HCT116 (cell line): Measurements from ENCODE around the gene SPRED3. TPM values are rescaled to one million over a fixed set of nuclear protein-coding genes. Genes with fewer than 3 reads are reported as not detected.

Experiments
- ATAC-seq: fragments of 200-7000 bp; cut with Tn5 transposase; 2 replicates; pipeline ENCODE4 v1.9.1; 2020; ENCODE audit warnings: mild to moderate bottlenecking, moderate library complexity
- BruUV-seq: library from RNA; stranded (reverse); fragments of 400-500 nt; replicated peaks from 2 replicates; lab custom pipeline; 2021; lab: Mats Ljungman, UMichigan
- CTCF ChIA-PET: fragments of 300-600 bp; sonication (Branson Sonifier 250); formaldehyde crosslinking; loops from one replicate; lab custom pipeline; 2021; ENCODE audit warnings: antibody characterized with exemption; lab: Charles Lee
- POLR2A ChIA-PET: fragments of 300-600, 350-600 bp; sonication (Branson Sonifier 250); formaldehyde crosslinking; loops from one replicate; lab custom pipeline; 2021; ENCODE audit warnings: antibody characterized with exemption; lab: Charles Lee
- RAD21 ChIA-PET, 2 experiments: fragments of 300-600 bp; sonication (Branson Sonifier 250); formaldehyde crosslinking; loops; one replicate each; lab custom pipeline; 2023; ENCODE audit warnings: low total read pairs in 2 of 2; ENCODE audit not compliant: uncharacterized antibody in 2 of 2, unreplicated experiment in 2 of 2, low non-redundant PET in 1 of 2; lab: Charles Lee
- DNase-seq: peaks from one replicate; pipeline ENCODE4 v3.0.0-alpha.2; 2010; ENCODE audit warnings: low read depth, low spot score
- H2AFZ ChIP-seq: fragments of 200-600 bp; shearing (Covaris generic), sonication (generic); 2 replicates; pipeline ENCODE4 v1.6.1; 2017; ENCODE audit warnings: low read depth, mixed run types, mixed read lengths, antibody characterized with exemption, low read length; ENCODE audit not compliant: poor library complexity, severe bottlenecking
- H3K27ac ChIP-seq: 2 replicates; pipeline ENCODE4 v1.5.1; 2012; ENCODE audit warnings: low read depth, low read length
- H3K27me3 ChIP-seq: fragments of 200-600 bp; sonication (generic); 2 replicates; pipeline ENCODE4 v1.6.1; 2016; ENCODE audit warnings: mixed run types, low read length, mixed read lengths; ENCODE audit not compliant: insufficient read depth
- H3K36me3 ChIP-seq, 2 experiments: fragments of 200-500 bp in 1 of 2; fragments of 200-600 bp in 1 of 2; sonication (Bioruptor generic) in 1 of 2; sonication (generic) in 1 of 2; 2 replicates each; pipeline versions ENCODE4 v1.5.1 to v1.6.1; 2014 to 2016; ENCODE audit warnings: low read length in 2 of 2, inconsistent platforms in 1 of 2, mixed read lengths in 1 of 2, mixed run types in 1 of 2; ENCODE audit not compliant: insufficient read depth in 2 of 2, control insufficient read depth in 1 of 2
- H3K4me1 ChIP-seq, 2 experiments: fragments of 200-600 bp in 1 of 2; sonication (generic) in 1 of 2; 2 replicates each; pipeline versions ENCODE4 v1.5.1 to v1.6.1; 2012 to 2017; ENCODE audit warnings: low read length in 2 of 2, inconsistent platforms in 1 of 2, mild to moderate bottlenecking in 1 of 2, mixed read lengths in 1 of 2, mixed run types in 1 of 2, moderate library complexity in 1 of 2; ENCODE audit not compliant: insufficient read depth in 2 of 2, control insufficient read depth in 1 of 2
- H3K4me2 ChIP-seq: fragments of 200-600 bp; sonication (generic); 2 replicates; pipeline ENCODE4 v1.6.1; 2017; ENCODE audit warnings: mixed run types, low read length, mixed read lengths
- H3K4me3 ChIP-seq, 2 experiments: fragments of 200-600 bp in 1 of 2; sonication (generic) in 1 of 2; replicated peaks in 1 of 2; 2 replicates each; pipeline ENCODE4 v1.5.1; 2011 to 2016; ENCODE audit warnings: low read length in 2 of 2, control low read depth in 1 of 2, low read depth in 1 of 2, mild to moderate bottlenecking in 1 of 2, mixed read lengths in 1 of 2, mixed run types in 1 of 2
- H3K79me2 ChIP-seq: fragments of 200-600 bp; sonication (generic); 2 replicates; pipeline ENCODE4 v1.6.1; 2017; ENCODE audit warnings: mild to moderate bottlenecking, mixed run types, low read length, moderate library complexity, mixed read lengths; ENCODE audit not compliant: insufficient read depth
- H3K9ac ChIP-seq: fragments of 200-600 bp; sonication (generic); 2 replicates; pipeline ENCODE4 v1.6.1; 2016; ENCODE audit warnings: low read length, mixed read lengths
- H3K9me2 ChIP-seq: fragments of 200-600 bp; sonication (generic), shearing (Covaris generic); 2 replicates; pipeline ENCODE4 v1.6.1; 2017; ENCODE audit warnings: mixed run types, mild to moderate bottlenecking, moderate library complexity; ENCODE audit not compliant: insufficient read depth
- H3K9me3 ChIP-seq, 2 experiments: fragments of 200-500 bp in 1 of 2; fragments of 200-600 bp in 1 of 2; sonication (Bioruptor generic) in 1 of 2; sonication (generic) in 1 of 2; 2 replicates each; pipeline ENCODE4 v1.6.1; 2014 to 2017; ENCODE audit warnings: low read length in 2 of 2, mixed read lengths in 2 of 2, inconsistent platforms in 1 of 2, low read depth in 1 of 2, mild to moderate bottlenecking in 1 of 2, mixed run types in 1 of 2, moderate library complexity in 1 of 2; ENCODE audit not compliant: control insufficient read depth in 1 of 2, insufficient read depth in 1 of 2
- H4K20me1 ChIP-seq: fragments of 200-600 bp; sonication (generic), shearing (Covaris generic); 2 replicates; pipeline ENCODE4 v1.6.1; 2017; ENCODE audit warnings: mixed run types, mild to moderate bottlenecking, moderate library complexity; ENCODE audit not compliant: insufficient read depth
- CBX3 ChIP-seq: IDR thresholded peaks from 2 replicates; pipeline ENCODE4 v1.6.1; 2012; ENCODE audit warnings: low read depth
- CEBPB ChIP-seq: IDR thresholded peaks from 2 replicates; pipeline ENCODE4 v1.6.1; 2012; ENCODE audit warnings: low read depth
- EGR1 ChIP-seq: IDR thresholded peaks from 2 replicates; pipeline ENCODE4 v1.6.1; 2012; ENCODE audit warnings: low read depth
- POLR2A ChIP-seq: IDR thresholded peaks from 2 replicates; pipeline ENCODE4 v1.7.0; 2011; ENCODE audit warnings: borderline replicate concordance; ENCODE audit not compliant: insufficient read depth, insufficient read length; ENCODE audit errors: extremely low read depth
- SP1 ChIP-seq: IDR thresholded peaks from 2 replicates; pipeline ENCODE4 v1.6.1; 2012; ENCODE audit warnings: low read depth
- ZNF274 ChIP-seq: fragments of 200-500 bp; sonication (Bioruptor generic); IDR thresholded peaks from 2 replicates; pipeline ENCODE4 v1.6.1; 2014; ENCODE audit warnings: mild to moderate bottlenecking, low read depth, low read length, inconsistent platforms
- intact Hi-C: fragments of 100-400 bp; cut with micrococcal nuclease; formaldehyde crosslinking; loops from 2 replicates; pipeline ENCODE4 v1.10.0; 2022
- total RNA-seq: library from RNA; stranded (reverse); gene quantifications from one replicate; pipeline ENCODE4 v1.2.1, GENCODE V29; 2021; ENCODE audit not compliant: unreplicated experiment
- TF ChIP-seq, protein P1 (sequence below): IDR thresholded peaks from 2 replicates; pipeline ENCODE4 v1.6.1; 2012; ENCODE audit warnings: low read depth

The SPRED3 gene
- total RNA-seq, 1 experiment from 2014 or later = 3.4 TPM

- no peaks in the 10 kb centered on the region for H4K20me1 ChIP-seq
- no peaks in the 10 kb centered on the region for H3K9me2 ChIP-seq
- no peak overlapping the region for H2AFZ ChIP-seq
- no peak overlapping the region for H3K4me3 ChIP-seq
- H3K36me3 ChIP-seq = peaks cover 28 to 31% of the 10 kb centered on the region in 2 experiments; a peak in 3 of 4 replicates
- no peak overlapping the region for H3K27ac ChIP-seq
- no peak for DNase-seq
- peaks cover 8 to 34% of the 10 kb centered on the region in 2 experiments for H3K4me1 ChIP-seq
- H3K27me3 ChIP-seq = no peaks in the 10 kb centered on the region
- intact Hi-C loops = no loop called here
- no peaks in the 10 kb centered on the region for H3K9me3 ChIP-seq
- TF ChIP-seq EGR1 = no peak
- no peak for TF ChIP-seq CEBPB
- TF ChIP-seq CBX3 = no peak
- TF ChIP-seq POLR2A = no peak
- TF ChIP-seq, protein P1, sequence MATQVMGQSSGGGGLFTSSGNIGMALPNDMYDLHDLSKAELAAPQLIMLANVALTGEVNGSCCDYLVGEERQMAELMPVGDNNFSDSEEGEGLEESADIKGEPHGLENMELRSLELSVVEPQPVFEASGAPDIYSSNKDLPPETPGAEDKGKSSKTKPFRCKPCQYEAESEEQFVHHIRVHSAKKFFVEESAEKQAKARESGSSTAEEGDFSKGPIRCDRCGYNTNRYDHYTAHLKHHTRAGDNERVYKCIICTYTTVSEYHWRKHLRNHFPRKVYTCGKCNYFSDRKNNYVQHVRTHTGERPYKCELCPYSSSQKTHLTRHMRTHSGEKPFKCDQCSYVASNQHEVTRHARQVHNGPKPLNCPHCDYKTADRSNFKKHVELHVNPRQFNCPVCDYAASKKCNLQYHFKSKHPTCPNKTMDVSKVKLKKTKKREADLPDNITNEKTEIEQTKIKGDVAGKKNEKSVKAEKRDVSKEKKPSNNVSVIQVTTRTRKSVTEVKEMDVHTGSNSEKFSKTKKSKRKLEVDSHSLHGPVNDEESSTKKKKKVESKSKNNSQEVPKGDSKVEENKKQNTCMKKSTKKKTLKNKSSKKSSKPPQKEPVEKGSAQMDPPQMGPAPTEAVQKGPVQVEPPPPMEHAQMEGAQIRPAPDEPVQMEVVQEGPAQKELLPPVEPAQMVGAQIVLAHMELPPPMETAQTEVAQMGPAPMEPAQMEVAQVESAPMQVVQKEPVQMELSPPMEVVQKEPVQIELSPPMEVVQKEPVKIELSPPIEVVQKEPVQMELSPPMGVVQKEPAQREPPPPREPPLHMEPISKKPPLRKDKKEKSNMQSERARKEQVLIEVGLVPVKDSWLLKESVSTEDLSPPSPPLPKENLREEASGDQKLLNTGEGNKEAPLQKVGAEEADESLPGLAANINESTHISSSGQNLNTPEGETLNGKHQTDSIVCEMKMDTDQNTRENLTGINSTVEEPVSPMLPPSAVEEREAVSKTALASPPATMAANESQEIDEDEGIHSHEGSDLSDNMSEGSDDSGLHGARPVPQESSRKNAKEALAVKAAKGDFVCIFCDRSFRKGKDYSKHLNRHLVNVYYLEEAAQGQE = no peak
- no peak for TF ChIP-seq SP1
- TF ChIP-seq ZNF274 = no peak
- TF ChIP-seq, all 23 proteins: peak for 0
- ATAC-seq = no peak
- no peak overlapping the region for H3K4me2 ChIP-seq
- POLR2A ChIA-PET = interaction anchor here (1.5 kb wide), 1 partner anchor 11 kb away, joined by 4 read pairs; the partner anchor contains the start of gene PSMD8
- RAD21 ChIA-PET = no interaction called here
- no peak overlapping the region for H3K9ac ChIP-seq
- peaks cover 14% of the 10 kb centered on the region; the same call in 1 of the 2 replicates for H3K79me2 ChIP-seq
- BruUV-seq = no TSS peak
- CTCF ChIA-PET = interaction anchor here (1.3 to 1.6 kb wide), 3 partner anchors 11 to 141 kb away, joined by 3 read pairs; partner anchors contain the start of genes FAM98C and PSMD8
These were observed 3.3 kb upstream of the SPRED3 start for GRCh38 chr19:38385057-38385803.
